ENCODE data around the gene VTI1A. TPM values are rescaled to one million over a fixed set of nuclear protein-coding genes. Genes with fewer than 3 reads are reported as not detected.

The VTI1A gene
- total RNA-seq, 4 donors from 2014 or later: 27.0 to 61.3 (median 49.8) TPM

DNA sequence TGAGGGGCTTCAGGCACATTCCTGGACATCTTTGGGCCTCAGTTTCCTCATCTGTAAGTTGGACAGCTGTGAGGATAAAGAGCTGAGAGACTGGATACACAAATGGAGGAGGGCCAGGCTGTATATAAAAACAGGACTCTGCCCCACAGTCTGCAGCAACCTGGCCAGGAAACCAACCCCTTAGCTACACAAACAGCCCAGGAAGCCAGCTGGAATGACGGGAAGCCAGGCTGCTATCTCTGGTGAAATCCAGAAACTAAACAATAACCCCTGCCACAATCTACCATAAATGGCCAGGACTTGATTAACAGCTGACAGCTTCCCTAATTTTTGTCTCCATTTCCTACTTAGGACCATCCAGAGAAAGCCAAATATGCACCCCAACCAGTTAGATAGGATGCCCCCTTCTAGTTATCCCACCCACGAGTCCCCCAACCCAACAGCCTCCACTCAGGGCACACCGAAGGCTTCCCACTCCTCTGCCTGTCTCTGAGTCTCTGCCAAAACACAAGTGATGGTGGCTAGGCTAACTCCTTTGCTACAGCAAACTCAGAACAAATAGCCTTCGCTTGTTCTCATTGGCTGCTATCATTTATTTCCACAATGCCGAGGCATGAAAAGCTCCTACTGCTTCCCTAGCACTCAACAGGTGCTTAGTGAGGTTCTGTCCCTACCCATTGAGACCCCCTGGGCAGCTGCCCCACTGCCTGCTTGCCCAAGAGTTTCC is 393.1 kb downstream of the VTI1A start:
- no peak for TF ChIP-seq POLR2A (IDR thresholded peaks at IDR 0.05)
- TF ChIP-seq, protein P1, sequence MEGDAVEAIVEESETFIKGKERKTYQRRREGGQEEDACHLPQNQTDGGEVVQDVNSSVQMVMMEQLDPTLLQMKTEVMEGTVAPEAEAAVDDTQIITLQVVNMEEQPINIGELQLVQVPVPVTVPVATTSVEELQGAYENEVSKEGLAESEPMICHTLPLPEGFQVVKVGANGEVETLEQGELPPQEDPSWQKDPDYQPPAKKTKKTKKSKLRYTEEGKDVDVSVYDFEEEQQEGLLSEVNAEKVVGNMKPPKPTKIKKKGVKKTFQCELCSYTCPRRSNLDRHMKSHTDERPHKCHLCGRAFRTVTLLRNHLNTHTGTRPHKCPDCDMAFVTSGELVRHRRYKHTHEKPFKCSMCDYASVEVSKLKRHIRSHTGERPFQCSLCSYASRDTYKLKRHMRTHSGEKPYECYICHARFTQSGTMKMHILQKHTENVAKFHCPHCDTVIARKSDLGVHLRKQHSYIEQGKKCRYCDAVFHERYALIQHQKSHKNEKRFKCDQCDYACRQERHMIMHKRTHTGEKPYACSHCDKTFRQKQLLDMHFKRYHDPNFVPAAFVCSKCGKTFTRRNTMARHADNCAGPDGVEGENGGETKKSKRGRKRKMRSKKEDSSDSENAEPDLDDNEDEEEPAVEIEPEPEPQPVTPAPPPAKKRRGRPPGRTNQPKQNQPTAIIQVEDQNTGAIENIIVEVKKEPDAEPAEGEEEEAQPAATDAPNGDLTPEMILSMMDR (IDR thresholded peaks at IDR 0.05): no peak
- Histone ChIP-seq H3K4me1 (peaks cover 0 to 14% (median 4%) of the 10 kb centered on the region in 3 donors), H3K27me3 (no peaks in the 10 kb centered on the region), H3K36me3 (no peaks in the 10 kb centered on the region), H3K9me3 (peaks cover 0 to 5% (median 0%) of the 10 kb centered on the region in 3 donors), H3K27ac (no peak overlapping the region), H3K4me3 (no peak overlapping the region)
- no peak for DNase-seq
- intact Hi-C loops (cut with DNase I): no loop called here
- 83 to 89% methylated on average over 4 to 5 of the region's 5 CpGs for WGBS, 2 donors

DNA sequence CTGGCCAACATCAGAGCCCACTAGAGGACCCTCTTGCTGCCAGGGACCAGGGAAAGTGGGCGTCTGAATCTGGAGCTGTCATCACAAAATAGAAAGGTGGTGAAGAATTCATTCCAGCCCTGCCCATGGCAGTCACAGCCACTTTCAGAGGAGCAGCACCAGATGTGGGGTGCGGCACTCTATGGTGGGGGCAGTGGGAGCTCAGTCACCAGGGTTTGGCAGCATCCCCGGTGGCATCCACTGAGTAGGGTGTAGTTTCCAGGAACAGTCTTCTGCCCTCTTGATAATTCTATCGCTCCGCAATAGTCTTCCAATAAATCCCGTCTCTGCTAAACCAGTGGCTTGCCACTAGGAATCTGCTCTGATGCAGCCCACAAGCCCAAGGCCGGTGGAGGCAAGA is 394.5 kb downstream of the VTI1A start:
- no peaks in the 10 kb centered on the region for H3K36me3 ChIP-seq
- 85 to 94% methylated on average over 6 to 7 of the region's 7 CpGs for WGBS, 2 donors
- TF ChIP-seq, protein P1 (IDR thresholded peaks at IDR 0.05): no peak
- TF ChIP-seq POLR2A (IDR thresholded peaks at IDR 0.05): no peak
- no peak overlapping the region for H3K27ac ChIP-seq
- no peaks in the 10 kb centered on the region for H3K4me1 ChIP-seq
- intact Hi-C loops (cut with DNase I): no loop called here
- peaks cover 0 to 5% (median 0%) of the 10 kb centered on the region in 3 donors for H3K9me3 ChIP-seq
- H3K4me3 ChIP-seq: no peak overlapping the region
- DNase-seq: no peak
- no peaks in the 10 kb centered on the region for H3K27me3 ChIP-seq

DNA sequence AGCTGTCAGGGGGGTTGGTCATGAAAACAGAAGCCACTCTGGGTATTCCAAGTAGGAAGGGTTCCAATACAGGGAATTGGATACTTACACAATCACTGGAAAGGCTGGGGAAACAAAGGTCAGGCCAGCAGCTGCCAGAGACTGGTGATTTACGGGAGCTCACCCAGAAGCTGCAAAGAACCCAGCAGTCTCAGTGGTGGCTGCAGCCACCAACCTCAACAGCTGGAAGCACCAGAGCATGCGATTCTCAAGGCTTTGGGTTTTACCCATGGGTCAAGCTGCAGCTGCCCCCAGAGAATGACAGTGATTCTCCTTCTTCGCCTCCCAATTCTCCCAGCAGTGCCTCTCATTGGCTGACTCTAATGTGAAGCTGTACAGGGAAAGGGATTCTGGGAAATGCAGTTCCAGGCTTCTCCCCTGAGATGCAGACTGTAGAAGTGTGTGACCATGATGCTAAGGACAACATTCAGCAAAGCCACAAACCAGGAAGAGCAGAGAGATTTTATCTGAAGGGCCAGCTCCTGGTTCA is 395.9 kb downstream of the VTI1A start:
- TF ChIP-seq, protein P1 (IDR thresholded peaks at IDR 0.05): no peak
- no peak for TF ChIP-seq POLR2A (IDR thresholded peaks at IDR 0.05)
- H3K36me3 ChIP-seq: no peaks in the 10 kb centered on the region
- intact Hi-C loops (cut with DNase I): no loop called here
- H3K9me3 ChIP-seq: peaks cover 0 to 14% (median 10%) of the 10 kb centered on the region in 3 donors
- WGBS, 2 donors: 50 to 61% methylated on average over 1 to 3 of the region's 3 CpGs
- no peak overlapping the region for H3K4me3 ChIP-seq
- no peak for DNase-seq
- H3K27ac ChIP-seq: no peak overlapping the region
- no peaks in the 10 kb centered on the region for H3K4me1 ChIP-seq
- H3K27me3 ChIP-seq: no peaks in the 10 kb centered on the region

DNA sequence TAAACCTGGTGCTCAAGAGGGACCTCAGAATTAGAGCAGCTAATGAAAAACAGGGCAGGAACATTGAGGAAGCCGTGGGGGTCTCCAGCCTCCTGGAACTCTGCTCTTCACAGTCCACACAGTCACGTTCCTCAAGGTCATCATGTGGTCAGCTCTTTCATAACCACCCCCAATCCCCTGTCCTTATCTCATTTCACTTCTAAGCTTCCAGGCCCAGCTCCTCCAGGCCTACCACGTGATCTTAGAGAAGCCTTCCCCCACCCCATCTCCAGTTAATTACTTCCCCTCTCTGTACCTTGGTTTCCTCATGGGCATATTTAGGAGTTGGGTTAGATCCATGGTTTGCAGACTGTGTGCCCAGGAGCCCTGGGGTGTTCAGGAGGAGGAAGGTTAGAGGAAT is 396.6 kb downstream of the VTI1A start:
- no peaks in the 10 kb centered on the region for H3K36me3 ChIP-seq
- H3K27me3 ChIP-seq: no peaks in the 10 kb centered on the region
- no peak overlapping the region for H3K27ac ChIP-seq
- no peak overlapping the region for H3K4me3 ChIP-seq
- WGBS, 2 donors: 61 to 74% methylated on average over 3 of the region's 3 CpGs
- DNase-seq: no peak
- H3K4me1 ChIP-seq: no peaks in the 10 kb centered on the region
- TF ChIP-seq, protein P1 (IDR thresholded peaks at IDR 0.05): no peak
- TF ChIP-seq POLR2A (IDR thresholded peaks at IDR 0.05): no peak
- peaks cover 0 to 14% (median 11%) of the 10 kb centered on the region in 3 donors for H3K9me3 ChIP-seq
- intact Hi-C loops (cut with DNase I): no loop called here

DNA sequence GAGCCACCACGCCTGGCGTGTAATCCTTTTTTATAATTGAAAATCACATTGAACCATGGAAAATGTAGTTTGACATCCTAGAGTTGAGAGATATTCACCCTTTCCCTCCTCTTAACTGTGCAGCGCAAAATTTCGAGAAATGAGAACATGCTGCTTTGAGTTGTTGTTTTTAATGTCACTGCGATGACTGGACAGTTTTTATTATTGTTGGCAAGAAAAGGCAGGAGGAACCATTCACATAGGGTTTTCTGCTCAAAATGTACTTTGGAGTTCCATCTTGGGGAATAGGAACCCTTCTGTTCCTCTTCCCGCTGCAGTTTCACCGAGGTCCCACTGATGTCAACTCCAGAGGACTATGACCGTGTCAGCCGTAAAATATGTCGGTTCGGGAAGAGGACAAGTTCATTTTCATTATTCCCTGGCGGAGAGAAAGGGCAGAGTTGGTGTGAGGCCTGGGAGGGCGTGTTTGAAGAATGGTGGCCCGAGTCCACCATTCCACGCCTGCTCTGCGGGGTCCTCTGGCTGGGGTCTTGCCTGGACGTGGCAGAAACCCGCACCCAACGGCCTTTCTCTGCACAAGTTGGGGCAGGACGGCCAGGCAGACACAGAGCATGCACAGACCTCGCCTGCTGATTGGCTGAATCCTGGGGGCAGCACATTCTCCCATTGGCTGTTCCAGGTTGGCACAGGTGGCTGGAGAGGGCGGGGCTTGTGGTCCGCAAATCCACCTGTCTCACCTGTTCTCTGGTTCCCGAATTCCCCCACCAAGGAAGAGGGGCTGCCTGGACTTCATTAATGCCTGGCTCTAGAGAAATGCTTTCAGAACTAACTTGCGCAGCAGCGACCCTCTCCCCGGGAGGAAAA is 397.9 kb downstream of the VTI1A start:
- DNase-seq: no peak
- peaks cover 0 to 12% (median 11%) of the 10 kb centered on the region in 3 donors for H3K9me3 ChIP-seq
- no peaks in the 10 kb centered on the region for H3K27me3 ChIP-seq
- peaks cover 0 to 12% (median 0%) of the 10 kb centered on the region in 3 donors for H3K4me1 ChIP-seq
- 84 to 90% methylated on average over 15 to 24 of the region's 27 CpGs for WGBS, 2 donors
- intact Hi-C loops (cut with DNase I): no loop called here
- no peak overlapping the region for H3K4me3 ChIP-seq
- TF ChIP-seq, protein P1 (IDR thresholded peaks at IDR 0.05): no peak
- TF ChIP-seq POLR2A (IDR thresholded peaks at IDR 0.05): no peak
- H3K27ac ChIP-seq: no peak overlapping the region
- no peaks in the 10 kb centered on the region for H3K36me3 ChIP-seq

Data from esophagus squamous epithelium (tissue), 5 donors.